ENCODE results near the gene CR2. TPM values are rescaled to one million over a fixed set of nuclear protein-coding genes. Genes with fewer than 3 reads are reported as not detected.

Gene CR2
- polyA plus RNA-seq, 1 of the 3 experiments (the other 2 are of a cell fraction), result not detected

- Histone ChIP-seq H3K4me2 (no peak overlapping the region), H3K9ac (no peak overlapping the region), H2AFZ (ENCODE audit: low read depth) (no peak overlapping the region), H4K20me1 (ENCODE audit: insufficient read depth) (no peaks in the 10 kb centered on the region), H3K9me3 (no peaks in the 10 kb centered on the region), H3K4me1 (ENCODE audit: control insufficient read depth in 1 of 2, insufficient read depth in 2 of 2, low read depth in 1 of 2, low read length in 1 of 2) (peaks cover 0 to 3% of the 10 kb centered on the region in 2 experiments; a peak in 1 of 4 replicates), H3K27me3 (ENCODE audit: insufficient read depth) (peaks cover 22% of the 10 kb centered on the region; the same call in 1 of the 2 replicates), H3K4me3 (ENCODE audit: low read depth in 2 of 2, low read length in 1 of 2) (no peak overlapping the region), H3K27ac (ENCODE audit: low read depth in 2 of 2, low read length in 1 of 2) (no peak overlapping the region), H3K36me3 (replicated peaks in 1 of 2; ENCODE audit: control insufficient read depth in 1 of 2, insufficient read depth in 2 of 2, low read length in 1 of 2) (no peaks in the 10 kb centered on the region), H3K79me2 (ENCODE audit: insufficient read depth) (no peaks in the 10 kb centered on the region), H3F3A (replicated peaks; ENCODE audit: insufficient read depth) (no peaks in the 10 kb centered on the region), H3K9me2 (no peaks in the 10 kb centered on the region)
- TF ChIP-seq TAF1 (IDR thresholded peaks at IDR 0.05; ENCODE audit: borderline replicate concordance, low read depth, low read length) (no peak), NRF1 (IDR thresholded peaks at IDR 0.05; ENCODE audit: low read depth, low read length) (no peak), POLR2AphosphoS5 (IDR thresholded peaks at IDR 0.05; ENCODE audit: low read depth, low read length) (no peak), FOSL2 (IDR thresholded peaks at IDR 0.05; ENCODE audit: borderline replicate concordance, low read depth) (no peak), EZH2phosphoT487 (IDR thresholded peaks at IDR 0.05; ENCODE audit: borderline replicate concordance, low read depth) (no peak), YY1 (IDR thresholded peaks at IDR 0.05; ENCODE audit: low read depth) (no peak), CHD2 (IDR thresholded peaks at IDR 0.05; ENCODE audit: low read length, partially characterized antibody) (no peak), ZBTB33 (IDR thresholded peaks at IDR 0.05; ENCODE audit: borderline replicate concordance, low read depth) (no peak), TEAD4 (IDR thresholded peaks at IDR 0.05; ENCODE audit: borderline replicate concordance, insufficient read depth) (no peak), JUND (IDR thresholded peaks at IDR 0.05) (no peak), RAD21 (IDR thresholded peaks at IDR 0.05; ENCODE audit: low read length) (no peak), USF2 (IDR thresholded peaks at IDR 0.05; ENCODE audit: borderline replicate concordance, low read depth, low read length) (no peak), MXI1 (IDR thresholded peaks at IDR 0.05; ENCODE audit: low read depth, low read length) (no peak), RCOR1 (IDR thresholded peaks at IDR 0.05; ENCODE audit: low read length) (no peak)
- WGBS (ENCODE audit: low lambda C conversion rate), result 19% methylated on average over 1 of the region's 1 CpG
- DNase-seq, result no peak
- ChIA-PET CTCF (no interaction called here), POLR2A (no interaction called here)
These were observed 4.3 kb downstream of the CR2 start for GRCh38 chr1:207458414-207458813.

GRCh38 chr1:207459008-207459407 is 4.9 kb downstream of the CR2 start:
- ChIA-PET CTCF (no interaction called here), POLR2A (no interaction called here)
- H2AFZ ChIP-seq (ENCODE audit: low read depth), result no peak overlapping the region
- no peak overlapping the region for H3K9ac ChIP-seq
- TF ChIP-seq TCF12 (IDR thresholded peaks at IDR 0.05), result no peak
- TF ChIP-seq JUND (IDR thresholded peaks at IDR 0.05), result no peak
- no peak for TF ChIP-seq REST (IDR thresholded peaks at IDR 0.05; ENCODE audit: low read depth, low read length)
- no peak for TF ChIP-seq GATA2 (CRISPR knock-in tag; IDR thresholded peaks at IDR 0.05)
- no peak for TF ChIP-seq MAX (IDR thresholded peaks at IDR 0.05; ENCODE audit: low read depth)
- TF ChIP-seq SMC3 (IDR thresholded peaks at IDR 0.05; ENCODE audit: low read depth, low read length), result no peak
- peaks cover 19% of the 10 kb centered on the region; the same call in 1 of the 2 replicates for H3K27me3 ChIP-seq (ENCODE audit: insufficient read depth)
- no peak for DNase-seq
- H3K4me3 ChIP-seq (ENCODE audit: low read depth in 2 of 2, low read length in 1 of 2), result no peak overlapping the region
- no peaks in the 10 kb centered on the region for H4K20me1 ChIP-seq (ENCODE audit: insufficient read depth)
- H3K4me1 ChIP-seq (ENCODE audit: control insufficient read depth in 1 of 2, insufficient read depth in 2 of 2, low read depth in 1 of 2, low read length in 1 of 2), result peaks cover 0 to 3% of the 10 kb centered on the region in 2 experiments; a peak in 1 of 4 replicates
- no peaks in the 10 kb centered on the region for H3K9me3 ChIP-seq
- no peak overlapping the region for H3K4me2 ChIP-seq
- WGBS (ENCODE audit: low lambda C conversion rate), result 11% methylated on average over 2 of the region's 2 CpGs
- H3K36me3 ChIP-seq (replicated peaks in 1 of 2; ENCODE audit: control insufficient read depth in 1 of 2, insufficient read depth in 2 of 2, low read length in 1 of 2), result no peaks in the 10 kb centered on the region
- H3F3A ChIP-seq (replicated peaks; ENCODE audit: insufficient read depth), result no peaks in the 10 kb centered on the region
- no peaks in the 10 kb centered on the region for H3K9me2 ChIP-seq
- no peaks in the 10 kb centered on the region for H3K79me2 ChIP-seq (ENCODE audit: insufficient read depth)
- no peak overlapping the region for H3K27ac ChIP-seq (ENCODE audit: low read depth in 2 of 2, low read length in 1 of 2)

Data from SK-N-SH (cell line).